K562 (cell line): ENCODE data around the gene HIRIP3. TPM values are rescaled to one million over a fixed set of nuclear protein-coding genes. Genes with fewer than 3 reads are reported as not detected.

Experiments
- ATAC-seq: fragments of 200-7000 bp; cut with Tn5 transposase; 3 replicates; pipeline ENCODE4 v1.9.1; 2020; ENCODE audit warnings: moderate library complexity
- BruUV-seq: library from RNA; stranded (reverse); fragments of 400-500 nt; replicated peaks from 2 replicates; lab custom pipeline; 2021; lab: Mats Ljungman, UMichigan
- CTCF ChIA-PET: fragments of 300-600 bp; formaldehyde crosslinking; extraction: SDS; loops from one replicate; lab custom pipeline; 2021; ENCODE audit warnings: low intra/inter-chr PET ratio; lab: Yijun Ruan, JAX
- POLR2A ChIA-PET: fragments of 300-600, 350-650 bp; sonication (Branson Sonifier 250); formaldehyde crosslinking; extraction: SDS; loops from one replicate; lab custom pipeline; 2021; ENCODE audit warnings: antibody characterized with exemption, inconsistent platforms; lab: Yijun Ruan, JAX
- DNase-seq, 4 experiments: peaks; one replicate each; pipeline versions ENCODE4 v3.0.0 to v3.0.0-alpha.2; 2011 to 2018; ENCODE audit warnings: low spot score in 3 of 4, mixed read lengths in 3 of 4; ENCODE audit errors: extremely low read depth in 1 of 4
- FAIRE-seq: peaks from 2 replicates; lab custom pipeline; 2011; peaks lifted over from hg19 to GRCh38; lab: Jason Lieb, UNC
- H2AFZ ChIP-seq: 2 replicates; pipeline ENCODE4 v1.6.0; 2011; ENCODE audit warnings: low read depth, low read length, control low read depth, inconsistent platforms
- H3K27ac ChIP-seq: fragments of 200-600 bp; 3 replicates; pipeline ENCODE4 v1.8.0; 2011; ENCODE audit warnings: low read depth, mild to moderate bottlenecking, control low read depth, inconsistent platforms, low read length, moderate library complexity, mixed read lengths; ENCODE audit errors: extremely low read depth
- H3K27me3 ChIP-seq, 2 experiments: fragments of 300-600 bp in 1 of 2; 2 replicates in 1 of 2; 3 replicates in 1 of 2; pipeline versions ENCODE4 v1.6.0 to v1.8.0; 2011; ENCODE audit warnings: inconsistent platforms in 2 of 2, low read length in 2 of 2, mild to moderate bottlenecking in 1 of 2, mixed read lengths in 1 of 2, moderate library complexity in 1 of 2; ENCODE audit not compliant: control insufficient read depth in 2 of 2, insufficient read depth in 2 of 2
- H3K36me3 ChIP-seq: fragments of 300-600 bp; 3 replicates; pipeline ENCODE4 v1.8.0; 2011; ENCODE audit warnings: mild to moderate bottlenecking, low read length, inconsistent platforms; ENCODE audit not compliant: control insufficient read depth, insufficient read depth
- H3K4me1 ChIP-seq, 2 experiments: fragments of 200-600 bp in 1 of 2; replicated peaks in 1 of 2; 2 replicates in 1 of 2; 3 replicates in 1 of 2; pipeline versions ENCODE4 v1.5.1 to v1.8.0; 2011; ENCODE audit warnings: inconsistent platforms in 2 of 2, low read length in 2 of 2, mild to moderate bottlenecking in 1 of 2, mixed read lengths in 1 of 2, moderate library complexity in 1 of 2; ENCODE audit not compliant: control insufficient read depth in 2 of 2, insufficient read depth in 2 of 2
- H3K4me2 ChIP-seq: 2 replicates; pipeline ENCODE4 v1.6.1; 2011; ENCODE audit warnings: low read length, control low read depth, inconsistent platforms, mixed read lengths; ENCODE audit not compliant: insufficient read depth
- H3K4me3 ChIP-seq: fragments of 200-600 bp; sonication (generic), shearing (Covaris generic); 2 replicates; pipeline ENCODE4 v1.5.1; 2016; ENCODE audit warnings: control low read depth, inconsistent platforms
- H3K79me2 ChIP-seq: fragments of 200-600 bp; 3 replicates; pipeline ENCODE4 v1.8.0; 2011; ENCODE audit warnings: low read length, inconsistent platforms; ENCODE audit not compliant: control insufficient read depth, insufficient read depth
- H3K9ac ChIP-seq, 2 experiments: 2 replicates each; pipeline versions ENCODE4 v1.6.0 to v1.6.1; 2011; ENCODE audit warnings: low read depth in 2 of 2, low read length in 2 of 2, control low read depth in 1 of 2, inconsistent platforms in 1 of 2, mild to moderate bottlenecking in 1 of 2, mixed read lengths in 1 of 2; ENCODE audit not compliant: insufficient read depth in 1 of 2
- H3K9me1 ChIP-seq: one replicate; pipeline ENCODE4 v1.6.0; 2011; ENCODE audit warnings: inconsistent platforms, mild to moderate bottlenecking, low read length, moderate library complexity; ENCODE audit not compliant: control insufficient read depth, insufficient read depth
- H3K9me3 ChIP-seq: replicated peaks from 2 replicates; pipeline ENCODE4 v1.5.1; 2011; ENCODE audit warnings: low read depth, low read length, inconsistent platforms; ENCODE audit not compliant: control insufficient read depth, insufficient read depth
- H4K20me1 ChIP-seq: replicated peaks from 2 replicates; pipeline ENCODE4 v1.6.1; 2011; ENCODE audit warnings: low read length, inconsistent platforms, mixed read lengths; ENCODE audit not compliant: control insufficient read depth, insufficient read depth
- BMI1 ChIP-seq: fragments of 150-350 bp; IDR thresholded peaks from 2 replicates; pipeline ENCODE4 v1.6.1; 2014; ENCODE audit warnings: low read length
- CUX1 ChIP-seq: fragments of 200-800 bp; sonication (Bioruptor generic); IDR thresholded peaks from 2 replicates; pipeline ENCODE4 v1.6.1; 2016; ENCODE audit warnings: missing genetic modification characterization, missing compliant biosample characterization
- DPF2 ChIP-seq: fragments of 450-650 bp; IDR thresholded peaks from 2 replicates; pipeline ENCODE4 v1.6.1; 2016
- ELF2 ChIP-seq: fragments of 250-450 bp; sonication (Bioruptor Pico); IDR thresholded peaks from 2 replicates; pipeline ENCODE4 v1.5.0; 2021; ENCODE audit warnings: mild to moderate bottlenecking
- PTTG1 ChIP-seq: fragments of 450-650 bp; IDR thresholded peaks from 2 replicates; pipeline ENCODE4 v1.6.1; 2016; ENCODE audit warnings: low read depth, mild to moderate bottlenecking, missing genetic modification characterization, missing compliant biosample characterization
- RHOXF2B ChIP-seq: fragments of 250-450 bp; sonication (Bioruptor Pico); conservative IDR thresholded peaks from 2 replicates; pipeline ENCODE4 v1.5.1; 2021
- SLC30A9 ChIP-seq: fragments of 250-450 bp; sonication (Bioruptor Pico); IDR thresholded peaks from 2 replicates; pipeline ENCODE4 v1.8.0; 2022; ENCODE audit warnings: mild to moderate bottlenecking, moderate library complexity
- SRF ChIP-seq, 2 experiments: fragments of 250-450, 450-650 bp in 1 of 2; sonication (Bioruptor Pico) in 1 of 2; sonication (generic) in 1 of 2; formaldehyde crosslinking; IDR thresholded peaks; 2 replicates each; pipeline versions ENCODE4 v1.5.0 to v1.5.1; 2020 to 2022; ENCODE audit warnings: mild to moderate bottlenecking in 1 of 2, missing genetic modification reagents in 1 of 2
- TCF15 ChIP-seq: fragments of 250-450 bp; sonication (Bioruptor Pico); IDR thresholded peaks from 2 replicates; pipeline ENCODE4 v1.8.0; 2022; ENCODE audit warnings: moderate library complexity, mild to moderate bottlenecking, inconsistent platforms
- ZNF431 ChIP-seq: sonication (generic); formaldehyde crosslinking; IDR thresholded peaks from 2 replicates; pipeline ENCODE4 v1.8.0; 2022; ENCODE audit warnings: mild to moderate bottlenecking, missing genetic modification reagents
- ZNF77 ChIP-seq: fragments of 250-450 bp; sonication (Bioruptor Pico); IDR thresholded peaks from 2 replicates; pipeline ENCODE4 v1.5.0; 2020
- WGBS: fragments of 100-300 bp; shearing (Covaris generic); methylation state at CpG from one replicate; pipeline ENCODE4 v1.1.6; 2016; ENCODE audit warnings: low coverage, mixed read lengths; ENCODE audit not compliant: insufficient coverage; ENCODE audit errors: missing lambda C conversion rate; 5-methylcytosine and 5-hydroxymethylcytosine counted together
- in situ Hi-C: fragments of 300-500 bp; cut with MboI; formaldehyde crosslinking; loops from 4 replicates; pipeline ENCODE4 v1.15.0; 2018; ENCODE audit warnings: inconsistent platforms, mixed read lengths
- intact Hi-C: fragments of 100-400 bp; cut with micrococcal nuclease; formaldehyde crosslinking; loops from 2 replicates; pipeline ENCODE4 v1.14.2; 2022
- polyA plus RNA-seq, 8 experiments: library from polyadenylated mRNA; depleted of rRNA in 4 of 8; stranded (reverse) in 5 of 8; unstranded in 3 of 8; fragments of >200 nt; fragmentation: Nextera tagmentation in 2 of 8; fragmentation: Illumina TruSeq in 1 of 8; extraction: Ambion mirVana in 2 of 8; extraction: Trizol in 1 of 8; gene quantifications; 2 replicates each; pipeline versions ENCODE4 v1.2.1 to v1.2.3, GENCODE V29; 2011 to 2014; ENCODE audit warnings: inconsistent platforms in 1 of 8, missing spikeins in 1 of 8
- total RNA-seq, 7 experiments: library from RNA; depleted of rRNA in 6 of 7; stranded (reverse); fragments of >200 nt in 6 of 7; fragmentation: Illumina TruSeq in 2 of 7; extraction: Trizol in 2 of 7; gene quantifications; 2 replicates each; pipeline versions ENCODE4 v1.2.1 to v1.2.3, GENCODE V29; 2011 to 2021; ENCODE audit warnings: low replicate concordance in 1 of 7
- TF ChIP-seq, protein P1 (sequence below): fragments of 450-650 bp; IDR thresholded peaks from 2 replicates; pipeline ENCODE4 v1.7.1; 2018; ENCODE audit warnings: mild to moderate bottlenecking, low read depth; ENCODE audit not compliant: partially characterized antibody

Gene HIRIP3
- total and polyA plus RNA-seq, 9 of the 15 experiments (the other 6 are each of a cell fraction or from before 2014, with no cell fraction given) = 3.3 to 38.2 (median 18.2) TPM

- WGBS = 92% methylated on average over 9 of the region's 9 CpGs
- Histone ChIP-seq H3K27me3 (no peaks in the 10 kb centered on the region), H2AFZ (no peak overlapping the region), H3K9ac (no peak overlapping the region), H3K9me3 (no peaks in the 10 kb centered on the region), H3K36me3 (peaks cover 69% of the 10 kb centered on the region), H3K4me3 (no peak overlapping the region), H3K9me1 (peaks cover 3% of the 10 kb centered on the region), H3K79me2 (peaks cover 36% of the 10 kb centered on the region), H3K4me1 (peaks cover 22 to 25% of the 10 kb centered on the region in 2 experiments; a peak in 4 of 5 replicates), H4K20me1 (peaks cover 26% of the 10 kb centered on the region), H3K4me2 (no peak overlapping the region), H3K27ac (no peak overlapping the region)
- POLR2A ChIA-PET = interaction anchor here (1.0 to 2.4 kb wide), 3 partner anchors 11 to 18 kb away, joined by 3 to 9 read pairs (median 3); partner anchors contain the start of gene HIRIP3
- intact Hi-C loops = no loop called here
- ATAC-seq (no peak), FAIRE-seq (no peak), DNase-seq (no peak)
- CTCF ChIA-PET = no interaction called here
- BruUV-seq = no TSS peak
- in situ Hi-C loops = no loop called here
- no peak for TF ChIP-seq ELF2 (CRISPR knock-in tag)
- TF ChIP-seq ZNF431 (CRISPR knock-in tag) = no peak
- no peak for TF ChIP-seq RHOXF2B (CRISPR knock-in tag)
- TF ChIP-seq, protein P1, sequence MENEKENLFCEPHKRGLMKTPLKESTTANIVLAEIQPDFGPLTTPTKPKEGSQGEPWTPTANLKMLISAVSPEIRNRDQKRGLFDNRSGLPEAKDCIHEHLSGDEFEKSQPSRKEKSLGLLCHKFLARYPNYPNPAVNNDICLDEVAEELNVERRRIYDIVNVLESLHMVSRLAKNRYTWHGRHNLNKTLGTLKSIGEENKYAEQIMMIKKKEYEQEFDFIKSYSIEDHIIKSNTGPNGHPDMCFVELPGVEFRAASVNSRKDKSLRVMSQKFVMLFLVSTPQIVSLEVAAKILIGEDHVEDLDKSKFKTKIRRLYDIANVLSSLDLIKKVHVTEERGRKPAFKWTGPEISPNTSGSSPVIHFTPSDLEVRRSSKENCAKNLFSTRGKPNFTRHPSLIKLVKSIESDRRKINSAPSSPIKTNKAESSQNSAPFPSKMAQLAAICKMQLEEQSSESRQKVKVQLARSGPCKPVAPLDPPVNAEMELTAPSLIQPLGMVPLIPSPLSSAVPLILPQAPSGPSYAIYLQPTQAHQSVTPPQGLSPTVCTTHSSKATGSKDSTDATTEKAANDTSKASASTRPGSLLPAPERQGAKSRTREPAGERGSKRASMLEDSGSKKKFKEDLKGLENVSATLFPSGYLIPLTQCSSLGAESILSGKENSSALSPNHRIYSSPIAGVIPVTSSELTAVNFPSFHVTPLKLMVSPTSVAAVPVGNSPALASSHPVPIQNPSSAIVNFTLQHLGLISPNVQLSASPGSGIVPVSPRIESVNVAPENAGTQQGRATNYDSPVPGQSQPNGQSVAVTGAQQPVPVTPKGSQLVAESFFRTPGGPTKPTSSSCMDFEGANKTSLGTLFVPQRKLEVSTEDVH = no peak
- no peak for TF ChIP-seq ZNF77
- no peak for TF ChIP-seq SRF (CRISPR knock-in tag; IDR thresholded peaks at IDR 0.05)
- no peak for TF ChIP-seq TCF15 (CRISPR knock-in tag)
- TF ChIP-seq SLC30A9 (CRISPR knock-in tag) = no peak
- no peak for TF ChIP-seq DPF2
- TF ChIP-seq BMI1 = no peak
- no peak for TF ChIP-seq PTTG1 (tag)
- TF ChIP-seq CUX1 (CRISPR knock-in tag) = no peak
These were observed 16.7 kb downstream of the HIRIP3 start for GRCh38 chr16:29978564-29979270.
